Measurements from ENCODE around the gene UNK. TPM values are rescaled to one million over a fixed set of nuclear protein-coding genes. Genes with fewer than 3 reads are reported as not detected.

The UNK gene
- total and polyA plus RNA-seq, 5 experiments from 2014 or later: 24.4 to 57.7 (median 26.9) TPM

- Mint-ChIP-seq H3K9me3 (no peaks in the 10 kb centered on the region), H3K36me3 (peaks cover 0 to 61% (median 0%) of the 10 kb centered on the region in 3 donors), H3K27me3 (no peaks in the 10 kb centered on the region), H3K27ac (peak overlapping the region in 3 of 10 donors; percentile 40 to 77 (median 62)), H3K4me1 (peaks cover 15 to 45% (median 33%) of the 10 kb centered on the region in 4 donors), H3K4me3 (no peak overlapping the region)
- POLR2A ChIA-PET: interaction anchor here (0.8 to 8.3 kb wide), 6 partner anchors 10 to 58 kb away, joined by 3 to 74 read pairs (median 6); partner anchors contain the start of genes UNK and WBP2
- DNase-seq (no peak), ATAC-seq (no peak)
Observed at GRCh38 chr17:75835654-75835987, 51.0 kb downstream of the UNK start.

- POLR2A ChIA-PET: interaction anchor here (1.1 to 8.3 kb wide), 6 partner anchors 10 to 59 kb away, joined by 3 to 74 read pairs (median 6); partner anchors contain the start of genes UNK and WBP2
- H3K4me1 Mint-ChIP-seq: peaks cover 15 to 45% (median 33%) of the 10 kb centered on the region in 4 donors
- peak overlapping the region in 4 of 10 donors; percentile 13 to 44 (median 28) for H3K27ac Mint-ChIP-seq
Observed at GRCh38 chr17:75836605-75837004, 52.0 kb downstream of the UNK start.

GRCh38 chr17:75837899-75838298 is 53.3 kb downstream of the UNK start:
- no peaks in the 10 kb centered on the region for H3K9me3 Mint-ChIP-seq
- H3K36me3 Mint-ChIP-seq: peaks cover 0 to 56% (median 0%) of the 10 kb centered on the region in 3 donors
- no peak overlapping the region for H3K4me3 Mint-ChIP-seq
- ATAC-seq (no peak), DNase-seq (no peak)
- peak overlapping the region in 7 of 10 donors; percentile 52 to 80 (median 68) for H3K27ac Mint-ChIP-seq
- POLR2A ChIA-PET: interaction anchor here (0.7 to 2.5 kb wide), 6 partner anchors 8 to 287 kb away, joined by 3 to 15 read pairs (median 4); partner anchors contain the start of genes UNK and WBP2
- H3K4me1 Mint-ChIP-seq: peaks cover 13 to 39% (median 25%) of the 10 kb centered on the region in 4 donors
- H3K27me3 Mint-ChIP-seq: no peaks in the 10 kb centered on the region

More at GRCh38 chr17:75836605-75837004, 52.0 kb downstream of the UNK start:
- ATAC-seq (no peak), DNase-seq (no peak)
- Mint-ChIP-seq H3K27me3 (no peaks in the 10 kb centered on the region), H3K4me3 (no peak overlapping the region), H3K9me3 (no peaks in the 10 kb centered on the region), H3K36me3 (peaks cover 0 to 55% (median 0%) of the 10 kb centered on the region in 3 donors)

GRCh38 chr17:75838410-75838809 is 53.8 kb downstream of the UNK start:
- peaks cover 0 to 52% (median 0%) of the 10 kb centered on the region in 3 donors for H3K36me3 Mint-ChIP-seq
- H3K27ac Mint-ChIP-seq: peak overlapping the region in 4 of 10 donors; percentile 27 to 80 (median 52)
- H3K9me3 Mint-ChIP-seq: no peaks in the 10 kb centered on the region
- H3K4me3 Mint-ChIP-seq: no peak overlapping the region
- H3K4me1 Mint-ChIP-seq: peaks cover 9 to 34% (median 20%) of the 10 kb centered on the region in 4 donors
- no peaks in the 10 kb centered on the region for H3K27me3 Mint-ChIP-seq
- DNase-seq: no peak
- POLR2A ChIA-PET: interaction anchor here (0.7 kb wide), 2 partner anchors 9 to 288 kb away, joined by 3 to 5 read pairs; no protein-coding TSS in a partner anchor
- no peak for ATAC-seq

DNA sequence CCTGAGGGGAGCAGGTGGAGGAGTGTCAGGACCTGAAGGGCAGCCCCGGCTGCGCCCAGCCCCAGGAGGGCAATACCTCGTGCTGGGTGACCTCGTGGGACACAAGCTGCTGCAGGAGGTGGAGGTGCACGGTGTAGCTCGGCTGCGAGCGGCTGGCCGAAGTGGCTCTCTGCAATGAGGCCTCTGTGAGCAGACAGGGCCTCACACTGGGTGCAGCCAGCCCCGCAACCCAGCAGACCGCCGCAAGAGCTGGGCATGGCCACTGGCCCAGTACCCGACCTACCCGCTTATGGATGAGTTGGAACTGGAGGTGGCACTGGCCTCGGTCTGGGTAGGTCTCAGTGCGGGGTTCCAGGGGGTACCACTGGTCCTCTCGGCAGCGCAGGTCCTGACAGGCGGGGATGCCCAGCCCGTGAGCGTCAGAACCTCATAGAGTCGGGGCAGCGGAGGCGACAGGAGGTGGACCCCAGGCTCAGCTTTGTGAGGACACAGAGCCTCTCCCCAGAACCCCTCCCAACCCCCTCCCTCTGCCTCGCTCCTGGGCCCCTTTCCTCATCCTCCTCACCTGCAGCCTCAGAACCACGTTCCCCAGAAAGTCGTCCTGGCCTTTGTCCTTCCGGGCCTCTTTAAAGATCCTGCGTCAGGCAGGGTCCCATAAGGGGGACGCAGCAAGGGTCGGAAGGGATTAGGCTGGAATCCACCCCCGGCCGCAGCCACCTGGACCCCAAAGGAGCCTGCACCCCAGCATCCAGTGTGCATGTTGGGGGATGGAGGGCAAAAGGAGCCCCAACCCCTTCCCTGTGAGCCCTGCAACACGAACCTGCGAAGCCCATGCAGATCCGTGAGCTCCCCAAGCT is 55.6 kb downstream of the UNK start:
- ATAC-seq (no peak), DNase-seq (no peak)
- H3K36me3 Mint-ChIP-seq: peaks cover 0 to 42% (median 0%) of the 10 kb centered on the region in 3 donors
- peaks cover 8 to 22% (median 13%) of the 10 kb centered on the region in 4 donors for H3K4me1 Mint-ChIP-seq
- peak overlapping the region in 1 of 10 donors; percentile 41 for H3K4me3 Mint-ChIP-seq
- H3K27ac Mint-ChIP-seq: peak overlapping the region in 5 of 10 donors; percentile 4 to 77 (median 32)
- POLR2A ChIA-PET: interaction anchor here (0.5 to 2.7 kb wide), 8 partner anchors 8 to 464 kb away, joined by 3 to 12 read pairs (median 4); partner anchors contain the start of genes GALK1 and WBP2
- no peaks in the 10 kb centered on the region for H3K9me3 Mint-ChIP-seq
- no peaks in the 10 kb centered on the region for H3K27me3 Mint-ChIP-seq

GRCh38 chr17:75840799-75841164 is 56.2 kb downstream of the UNK start:
- POLR2A ChIA-PET: interaction anchor here (0.7 to 2.7 kb wide), 6 partner anchors 8 to 303 kb away, joined by 3 to 12 read pairs (median 5); partner anchors contain the start of genes GALK1 and WBP2
- Mint-ChIP-seq H3K9me3 (no peaks in the 10 kb centered on the region), H3K4me1 (peaks cover 8 to 25% (median 17%) of the 10 kb centered on the region in 4 donors), H3K27ac (peak overlapping the region in 4 of 10 donors; percentile 6 to 77 (median 72)), H3K36me3 (peaks cover 0 to 43% (median 0%) of the 10 kb centered on the region in 3 donors), H3K27me3 (no peaks in the 10 kb centered on the region), H3K4me3 (peak overlapping the region in 3 of 10 donors; percentile 12 to 48 (median 48))
- DNase-seq: no peak
- ATAC-seq: no peak

GRCh38 chr17:75842411-75842810 is 57.8 kb downstream of the UNK start:
- Mint-ChIP-seq H3K27me3 (no peaks in the 10 kb centered on the region), H3K36me3 (peaks cover 0 to 47% (median 2%) of the 10 kb centered on the region in 3 donors), H3K4me1 (peaks cover 8 to 25% (median 19%) of the 10 kb centered on the region in 4 donors), H3K4me3 (peak overlapping the region in 9 of 10 donors; percentile 33 to 95 (median 89)), H3K27ac (peak overlapping the region in 6 of 10 donors; percentile 20 to 98 (median 66)), H3K9me3 (no peaks in the 10 kb centered on the region)
- no peak for ATAC-seq
- POLR2A ChIA-PET: interaction anchor here (1.6 to 8.6 kb wide), 10 partner anchors 9 to 89 kb away, joined by 4 to 122 read pairs (median 26); partner anchors contain the start of genes GALK1, TRIM65, UNK and WBP2
- no peak for DNase-seq

GRCh38 chr17:75842963-75843576 is 58.5 kb downstream of the UNK start:
- Mint-ChIP-seq H3K9me3 (no peaks in the 10 kb centered on the region), H3K27ac (peak overlapping the region; percentile 84 to 98 (median 94)), H3K4me1 (peaks cover 7 to 29% (median 21%) of the 10 kb centered on the region in 4 donors), H3K36me3 (peaks cover 0 to 46% (median 2%) of the 10 kb centered on the region in 3 donors), H3K27me3 (no peaks in the 10 kb centered on the region), H3K4me3 (peak overlapping the region; percentile 88 to 95 (median 94))
- ATAC-seq (peak; percentile 43 to 50), DNase-seq (peak in 1 of 10 donors; percentile 32)
- POLR2A ChIA-PET: interaction anchor here (0.5 to 8.6 kb wide), 21 partner anchors 9 to 95 kb away, joined by 3 to 122 read pairs (median 8); partner anchors contain the start of genes GALK1, MRPL38, TRIM65 and UNK

- Mint-ChIP-seq H3K4me1 (peaks cover 10 to 36% (median 27%) of the 10 kb centered on the region in 4 donors), H3K27ac (peak within 1 kb of the TSS; percentile 89 to 98 (median 95)), H3K36me3 (peaks cover 0 to 44% (median 5%) of the 10 kb centered on the region in 3 donors), H3K27me3 (no peaks in the 10 kb centered on the region), H3K4me3 (peak within 1 kb of the TSS; percentile 88 to 95 (median 94)), H3K9me3 (no peaks in the 10 kb centered on the region)
- peak; percentile 80 to 84 for ATAC-seq
- peak; percentile 55 to 84 (median 68) for DNase-seq
- POLR2A ChIA-PET: interaction anchor here (0.5 to 8.6 kb wide), 24 partner anchors 10 to 90 kb away, joined by 3 to 122 read pairs (median 8); partner anchors contain the start of genes GALK1, MRPL38, TRIM65 and UNK
Observed at GRCh38 chr17:75843577-75844529, 59.2 kb downstream of the UNK start, which contains the start of gene UNC13D. Gene UNC13D, minus strand, starts transcription at chr17:75844404. Its CDS starts 67 bp downstream, at chr17:75844337.

GRCh38 chr17:75844530-75845057 is 60.0 kb downstream of the UNK start:
- Mint-ChIP-seq H3K4me3 (peak overlapping the region in 9 of 10 donors; percentile 86 to 95 (median 94)), H3K9me3 (no peaks in the 10 kb centered on the region), H3K36me3 (peaks cover 0 to 42% (median 7%) of the 10 kb centered on the region in 3 donors), H3K27ac (peak overlapping the region; percentile 37 to 98 (median 93)), H3K4me1 (peaks cover 9 to 36% (median 27%) of the 10 kb centered on the region in 4 donors), H3K27me3 (no peaks in the 10 kb centered on the region)
- ATAC-seq (peak; percentile 1 to 14), DNase-seq (peak in 2 of 10 donors; percentile 11 to 23)
- POLR2A ChIA-PET: interaction anchor here (0.5 to 8.6 kb wide), 16 partner anchors 10 to 282 kb away, joined by 3 to 122 read pairs (median 15); partner anchors contain the start of genes GALK1, TRIM65, UNK and WBP2

Measured in naive thymus-derived CD8-positive, alpha-beta T cell (primary cell).